Neural cell (in vitro differentiated cells): ENCODE measurements around the gene IGF1R. TPM values are rescaled to one million over a fixed set of nuclear protein-coding genes. Genes with fewer than 3 reads are reported as not detected.

Source experiments
- H2AFZ ChIP-seq: fragments of 200-600, 300-800 bp; sonication (generic), shearing (Covaris generic); 2 replicates; pipeline ENCODE4 v1.6.0; 2014; ENCODE audit warnings: low read depth, mild to moderate bottlenecking, antibody characterized with exemption, low read length, moderate library complexity
- H3F3A ChIP-seq: fragments of 200-600 bp; shearing (Covaris generic); 2 replicates; pipeline ENCODE4 v1.6.1; 2016; ENCODE audit warnings: mild to moderate bottlenecking, moderate library complexity, mixed read lengths, antibody characterized with exemption, low read length; ENCODE audit not compliant: insufficient read depth, poor library complexity, severe bottlenecking
- H3K27ac ChIP-seq: fragments of 200-600, 300-800 bp; sonication (generic), shearing (Covaris generic); 2 replicates; pipeline ENCODE4 v1.5.1; 2014; ENCODE audit warnings: mild to moderate bottlenecking, low read length, moderate library complexity
- H3K27me3 ChIP-seq: fragments of 300-800, 200-600 bp; sonication (generic), shearing (Covaris generic); 2 replicates; pipeline ENCODE4 v1.6.0; 2014; ENCODE audit warnings: mild to moderate bottlenecking, low read depth, low read length, moderate library complexity; ENCODE audit not compliant: insufficient read depth
- H3K36me3 ChIP-seq: fragments of 300-800, 200-600 bp; sonication (generic), shearing (Covaris generic); 2 replicates; pipeline ENCODE4 v1.5.1; 2014; ENCODE audit warnings: mild to moderate bottlenecking, antibody characterized with exemption, low read length, moderate library complexity; ENCODE audit not compliant: insufficient read depth
- H3K4me2 ChIP-seq: fragments of 300-800, 200-600 bp; sonication (generic), shearing (Covaris generic); 2 replicates; pipeline ENCODE4 v1.6.0; 2014; ENCODE audit warnings: mild to moderate bottlenecking, low read length
- H3K4me3 ChIP-seq: fragments of 300-800, 200-600 bp; sonication (generic), shearing (Covaris generic); 2 replicates; pipeline ENCODE4 v1.5.1; 2014; ENCODE audit warnings: mild to moderate bottlenecking, low read length, moderate library complexity
- H3K79me2 ChIP-seq: fragments of 200-600 bp; shearing (Covaris generic); replicated peaks from 2 replicates; pipeline ENCODE4 v1.6.0; 2014; ENCODE audit warnings: mild to moderate bottlenecking, low read length, moderate library complexity; ENCODE audit not compliant: insufficient read depth
- H3K9ac ChIP-seq: fragments of 300-800, 200-600 bp; sonication (generic), shearing (Covaris generic); 2 replicates; pipeline ENCODE4 v1.6.1; 2016; ENCODE audit warnings: mild to moderate bottlenecking, low read length, mixed read lengths
- H3K9me2 ChIP-seq: fragments of 200-600 bp; shearing (Covaris generic); 2 replicates; pipeline ENCODE4 v1.6.1; 2016; ENCODE audit warnings: mild to moderate bottlenecking, low read length, mixed read lengths; ENCODE audit not compliant: insufficient read depth
- H3K9me3 ChIP-seq: fragments of 200-600, 300-800 bp; sonication (generic), shearing (Covaris generic); 2 replicates; pipeline ENCODE4 v1.6.1; 2016; ENCODE audit warnings: mild to moderate bottlenecking, mixed run types, low read length, moderate library complexity, mixed read lengths
- H4K20me1 ChIP-seq: fragments of 200-600 bp; shearing (Covaris generic); 2 replicates; pipeline ENCODE4 v1.6.1; 2016; ENCODE audit warnings: mild to moderate bottlenecking, mixed run types; ENCODE audit not compliant: insufficient read depth
- CTCF ChIP-seq: fragments of 450-650 bp; IDR thresholded peaks from 2 replicates; pipeline ENCODE4 v1.5.1; 2014; ENCODE audit warnings: antibody characterized with exemption, mild to moderate bottlenecking, moderate library complexity; ENCODE audit not compliant: poor library complexity, severe bottlenecking
- EZH2 ChIP-seq: fragments of 200-600, 300-800 bp; shearing (Covaris generic), sonication (generic); IDR thresholded peaks from 2 replicates; pipeline ENCODE4 v1.6.1; 2014; ENCODE audit warnings: antibody characterized with exemption, low read length, borderline replicate concordance, mild to moderate bottlenecking; ENCODE audit not compliant: insufficient read depth, poor library complexity, severe bottlenecking
- MXI1 ChIP-seq: fragments of 450-650 bp; conservative IDR thresholded peaks from 2 replicates; pipeline ENCODE4 v1.6.1; 2014; ENCODE audit warnings: antibody characterized with exemption, mild to moderate bottlenecking; ENCODE audit not compliant: poor library complexity, severe bottlenecking
- POLR2AphosphoS5 ChIP-seq: IDR thresholded peaks from 2 replicates; pipeline ENCODE4 v1.6.1; 2012
- RAD21 ChIP-seq: fragments of 450-650 bp; conservative IDR thresholded peaks from 2 replicates; pipeline ENCODE4 v1.6.1; 2014; ENCODE audit warnings: antibody characterized with exemption, mild to moderate bottlenecking, moderate library complexity
- SMC3 ChIP-seq: fragments of 450-650 bp; conservative IDR thresholded peaks from 2 replicates; pipeline ENCODE4 v1.6.1; 2014; ENCODE audit warnings: antibody characterized with exemption, mild to moderate bottlenecking, moderate library complexity; ENCODE audit not compliant: poor library complexity
- TAF1 ChIP-seq: IDR thresholded peaks from 2 replicates; pipeline ENCODE4 v1.6.1; 2012; ENCODE audit warnings: low read depth
- polyA plus RNA-seq: library from polyadenylated mRNA; depleted of rRNA; stranded (reverse); fragments of >200 nt; gene quantifications from 2 replicates; pipeline ENCODE4 v1.2.3, GENCODE V29; 2014
- TF ChIP-seq, protein P1 (sequence below): IDR thresholded peaks from 2 replicates; pipeline ENCODE4 v1.6.1; 2012; ENCODE audit warnings: borderline replicate concordance

The IGF1R gene
- polyA plus RNA-seq, 1 donor from 2014 or later: 10.9 TPM

- no peak for TF ChIP-seq SMC3
- TF ChIP-seq, protein P1, sequence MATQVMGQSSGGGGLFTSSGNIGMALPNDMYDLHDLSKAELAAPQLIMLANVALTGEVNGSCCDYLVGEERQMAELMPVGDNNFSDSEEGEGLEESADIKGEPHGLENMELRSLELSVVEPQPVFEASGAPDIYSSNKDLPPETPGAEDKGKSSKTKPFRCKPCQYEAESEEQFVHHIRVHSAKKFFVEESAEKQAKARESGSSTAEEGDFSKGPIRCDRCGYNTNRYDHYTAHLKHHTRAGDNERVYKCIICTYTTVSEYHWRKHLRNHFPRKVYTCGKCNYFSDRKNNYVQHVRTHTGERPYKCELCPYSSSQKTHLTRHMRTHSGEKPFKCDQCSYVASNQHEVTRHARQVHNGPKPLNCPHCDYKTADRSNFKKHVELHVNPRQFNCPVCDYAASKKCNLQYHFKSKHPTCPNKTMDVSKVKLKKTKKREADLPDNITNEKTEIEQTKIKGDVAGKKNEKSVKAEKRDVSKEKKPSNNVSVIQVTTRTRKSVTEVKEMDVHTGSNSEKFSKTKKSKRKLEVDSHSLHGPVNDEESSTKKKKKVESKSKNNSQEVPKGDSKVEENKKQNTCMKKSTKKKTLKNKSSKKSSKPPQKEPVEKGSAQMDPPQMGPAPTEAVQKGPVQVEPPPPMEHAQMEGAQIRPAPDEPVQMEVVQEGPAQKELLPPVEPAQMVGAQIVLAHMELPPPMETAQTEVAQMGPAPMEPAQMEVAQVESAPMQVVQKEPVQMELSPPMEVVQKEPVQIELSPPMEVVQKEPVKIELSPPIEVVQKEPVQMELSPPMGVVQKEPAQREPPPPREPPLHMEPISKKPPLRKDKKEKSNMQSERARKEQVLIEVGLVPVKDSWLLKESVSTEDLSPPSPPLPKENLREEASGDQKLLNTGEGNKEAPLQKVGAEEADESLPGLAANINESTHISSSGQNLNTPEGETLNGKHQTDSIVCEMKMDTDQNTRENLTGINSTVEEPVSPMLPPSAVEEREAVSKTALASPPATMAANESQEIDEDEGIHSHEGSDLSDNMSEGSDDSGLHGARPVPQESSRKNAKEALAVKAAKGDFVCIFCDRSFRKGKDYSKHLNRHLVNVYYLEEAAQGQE: no peak
- no peak for TF ChIP-seq POLR2AphosphoS5
- no peak for TF ChIP-seq CTCF
- Histone ChIP-seq H3K9me2 (no peaks in the 10 kb centered on the region), H3K79me2 (peaks cover 87% of the 10 kb centered on the region), H3K9ac (no peak overlapping the region), H4K20me1 (no peaks in the 10 kb centered on the region), H3K27ac (no peak overlapping the region), H3K4me2 (no peak overlapping the region), H3K9me3 (no peaks in the 10 kb centered on the region), H3K27me3 (no peaks in the 10 kb centered on the region), H3F3A (no peaks in the 10 kb centered on the region), H3K36me3 (no peaks in the 10 kb centered on the region), H3K4me3 (no peak overlapping the region), H2AFZ (no peak overlapping the region)
These were observed 82.7 kb downstream of the IGF1R start for GRCh38 chr15:98730860-98731711.

GRCh38 chr15:98731712-98732450 lies 83.5 kb downstream of the IGF1R start:
- Histone ChIP-seq H3K9me2 (no peaks in the 10 kb centered on the region), H3K36me3 (no peaks in the 10 kb centered on the region), H3K9ac (no peak overlapping the region), H3F3A (no peaks in the 10 kb centered on the region), H3K27me3 (no peaks in the 10 kb centered on the region), H4K20me1 (no peaks in the 10 kb centered on the region), H3K27ac (no peak overlapping the region), H3K9me3 (no peaks in the 10 kb centered on the region), H3K79me2 (peaks cover 87% of the 10 kb centered on the region), H3K4me2 (no peak overlapping the region), H2AFZ (no peak overlapping the region), H3K4me3 (no peak overlapping the region)
- TF ChIP-seq RAD21 (no peak), EZH2 (no peak), CTCF (no peak), POLR2AphosphoS5 (no peak), TAF1 (no peak), MXI1 (no peak)
- TF ChIP-seq, protein P1: no peak
